Measurements from ENCODE around the gene SERPINA1. TPM values are rescaled to one million over a fixed set of nuclear protein-coding genes. Genes with fewer than 3 reads are reported as not detected.

Gene SERPINA1
- total and polyA plus RNA-seq, 2 donors from 2014 or later, result 1,861 to 2,184 TPM

DNA sequence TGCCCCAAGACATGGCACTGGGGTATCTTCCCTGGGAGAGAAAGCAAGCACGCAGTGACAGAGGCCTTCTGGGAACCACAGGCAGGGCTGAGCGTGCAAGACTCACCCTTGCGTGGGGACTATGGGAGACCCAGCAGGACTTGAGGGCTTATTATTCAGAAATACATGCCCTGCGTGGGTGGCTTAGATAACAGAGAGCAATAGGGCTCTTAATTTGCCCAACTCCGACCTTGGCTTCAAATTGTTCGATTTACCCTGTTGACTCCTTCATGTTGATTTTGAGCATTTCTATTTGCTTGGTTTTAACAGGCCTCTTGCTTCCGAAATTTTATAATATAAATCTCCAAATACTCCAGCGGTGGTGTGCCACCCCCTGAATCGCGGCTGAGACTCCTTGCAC, 5.1 kb upstream of the SERPINA1 start:
- no peak overlapping the region for H3K27ac ChIP-seq (ENCODE audit: low read depth in 2 of 2, low read length in 2 of 2)
- no peaks in the 10 kb centered on the region for H3K36me3 ChIP-seq (ENCODE audit: control insufficient read depth in 2 of 3, insufficient read depth in 3 of 3, low read length in 3 of 3)
- FAIRE-seq, result no peak
- intact Hi-C loops (cut with DNase I), result no loop called here
- no peaks in the 10 kb centered on the region for H3K27me3 ChIP-seq (ENCODE audit: control insufficient read depth, insufficient read depth, low read length)
- no peaks in the 10 kb centered on the region for H3K9me3 ChIP-seq (ENCODE audit: control insufficient read depth in 2 of 3, insufficient read depth in 1 of 3, low read length in 3 of 3)
- no peak for DNase-seq
- peaks cover 0 to 7% (median 7%) of the 10 kb centered on the region in 3 donors for H3K4me1 ChIP-seq (ENCODE audit: control insufficient read depth in 2 of 3, insufficient read depth in 2 of 3, low read depth in 1 of 3, low read length in 3 of 3)
- H3K9ac ChIP-seq (ENCODE audit: low read length in 3 of 3), result no peak overlapping the region
- H3K4me3 ChIP-seq (ENCODE audit: low read length in 3 of 3), result no peak overlapping the region
- TF ChIP-seq, protein P1, sequence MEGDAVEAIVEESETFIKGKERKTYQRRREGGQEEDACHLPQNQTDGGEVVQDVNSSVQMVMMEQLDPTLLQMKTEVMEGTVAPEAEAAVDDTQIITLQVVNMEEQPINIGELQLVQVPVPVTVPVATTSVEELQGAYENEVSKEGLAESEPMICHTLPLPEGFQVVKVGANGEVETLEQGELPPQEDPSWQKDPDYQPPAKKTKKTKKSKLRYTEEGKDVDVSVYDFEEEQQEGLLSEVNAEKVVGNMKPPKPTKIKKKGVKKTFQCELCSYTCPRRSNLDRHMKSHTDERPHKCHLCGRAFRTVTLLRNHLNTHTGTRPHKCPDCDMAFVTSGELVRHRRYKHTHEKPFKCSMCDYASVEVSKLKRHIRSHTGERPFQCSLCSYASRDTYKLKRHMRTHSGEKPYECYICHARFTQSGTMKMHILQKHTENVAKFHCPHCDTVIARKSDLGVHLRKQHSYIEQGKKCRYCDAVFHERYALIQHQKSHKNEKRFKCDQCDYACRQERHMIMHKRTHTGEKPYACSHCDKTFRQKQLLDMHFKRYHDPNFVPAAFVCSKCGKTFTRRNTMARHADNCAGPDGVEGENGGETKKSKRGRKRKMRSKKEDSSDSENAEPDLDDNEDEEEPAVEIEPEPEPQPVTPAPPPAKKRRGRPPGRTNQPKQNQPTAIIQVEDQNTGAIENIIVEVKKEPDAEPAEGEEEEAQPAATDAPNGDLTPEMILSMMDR (IDR thresholded peaks at IDR 0.05; ENCODE audit: borderline replicate concordance, extremely low read depth, insufficient read depth), result no peak

DNA sequence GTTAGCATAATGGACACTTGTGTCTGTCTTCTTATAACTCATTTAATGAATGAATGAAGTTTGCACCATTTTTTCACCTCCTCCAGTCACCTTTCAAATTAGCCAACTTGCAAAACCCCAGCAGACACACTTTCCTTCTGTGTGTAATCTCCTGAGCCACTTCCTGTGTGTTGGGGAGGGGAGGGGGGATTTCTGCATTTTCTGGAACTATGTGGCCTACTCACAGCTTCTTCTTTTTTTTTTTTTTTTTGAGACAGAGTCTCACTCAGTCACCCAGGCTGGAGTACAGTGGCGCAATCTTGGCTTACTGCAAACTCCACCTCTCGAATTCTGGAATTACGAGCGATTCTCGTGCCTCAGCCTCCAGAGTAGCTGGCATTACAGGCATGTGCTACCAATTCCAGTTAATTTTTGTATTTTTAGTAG, 4.1 kb upstream of the SERPINA1 start:
- FAIRE-seq, result no peak
- no peak overlapping the region for H3K27ac ChIP-seq (ENCODE audit: low read depth in 2 of 2, low read length in 2 of 2)
- no peak overlapping the region for H3K9ac ChIP-seq (ENCODE audit: low read length in 3 of 3)
- H3K27me3 ChIP-seq (ENCODE audit: control insufficient read depth, insufficient read depth, low read length), result no peaks in the 10 kb centered on the region
- no peak for DNase-seq
- H3K36me3 ChIP-seq (ENCODE audit: control insufficient read depth in 2 of 3, insufficient read depth in 3 of 3, low read length in 3 of 3), result no peaks in the 10 kb centered on the region
- no peaks in the 10 kb centered on the region for H3K9me3 ChIP-seq (ENCODE audit: control insufficient read depth in 2 of 3, insufficient read depth in 1 of 3, low read length in 3 of 3)
- H3K4me1 ChIP-seq (ENCODE audit: control insufficient read depth in 2 of 3, insufficient read depth in 2 of 3, low read depth in 1 of 3, low read length in 3 of 3), result peaks cover 0 to 7% (median 7%) of the 10 kb centered on the region in 3 donors
- intact Hi-C loops (cut with DNase I), result no loop called here
- TF ChIP-seq, protein P1 (IDR thresholded peaks at IDR 0.05; ENCODE audit: borderline replicate concordance, extremely low read depth, insufficient read depth), result no peak
- no peak overlapping the region for H3K4me3 ChIP-seq (ENCODE audit: low read length in 3 of 3)

DNA sequence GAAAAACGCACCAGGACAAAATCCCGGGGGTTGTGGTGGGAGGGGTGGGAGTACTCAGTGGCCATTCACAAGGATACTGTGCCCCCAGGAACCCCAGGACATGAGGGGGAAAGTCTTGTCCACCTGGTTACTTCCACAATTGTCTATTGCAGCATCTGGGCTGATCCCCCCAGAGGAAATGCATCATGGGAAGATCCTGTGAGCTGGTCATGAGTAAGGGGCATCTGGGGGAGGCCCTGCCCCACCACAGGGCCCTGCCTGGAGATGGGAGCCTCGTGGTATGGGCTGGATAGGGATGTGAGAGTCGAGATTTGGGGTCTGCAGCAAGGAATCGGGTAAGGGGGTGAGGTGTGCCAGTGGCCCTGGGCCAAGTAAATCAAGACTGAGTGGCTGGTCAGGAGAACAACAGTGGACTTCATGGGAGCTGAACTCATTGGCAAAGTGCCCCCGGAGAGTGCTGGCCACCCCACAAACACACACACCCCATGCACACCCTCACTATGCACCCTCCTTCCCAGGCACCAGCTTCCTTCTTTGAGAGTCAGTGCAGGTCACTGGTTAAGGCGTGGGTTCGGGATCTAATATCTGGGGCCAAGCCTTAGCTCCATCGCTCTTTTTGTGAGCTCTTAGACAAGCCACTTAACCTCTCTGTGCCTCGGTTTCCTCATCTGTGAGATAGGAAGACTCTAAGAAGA, 3.0 kb upstream of the SERPINA1 start:
- no peaks in the 10 kb centered on the region for H3K36me3 ChIP-seq (ENCODE audit: control insufficient read depth in 2 of 3, insufficient read depth in 3 of 3, low read length in 3 of 3)
- no peak overlapping the region for H3K9ac ChIP-seq (ENCODE audit: low read length in 3 of 3)
- H3K27ac ChIP-seq (ENCODE audit: low read depth in 2 of 2, low read length in 2 of 2), result peak overlapping the region in 1 of 2 donors; percentile 51
- intact Hi-C loops (cut with DNase I), result no loop called here
- H3K4me1 ChIP-seq (ENCODE audit: control insufficient read depth in 2 of 3, insufficient read depth in 2 of 3, low read depth in 1 of 3, low read length in 3 of 3), result peaks cover 0 to 7% (median 7%) of the 10 kb centered on the region in 3 donors
- H3K4me3 ChIP-seq (ENCODE audit: low read length in 3 of 3), result no peak overlapping the region
- no peak for DNase-seq
- H3K27me3 ChIP-seq (ENCODE audit: control insufficient read depth, insufficient read depth, low read length), result no peaks in the 10 kb centered on the region
- TF ChIP-seq, protein P1 (IDR thresholded peaks at IDR 0.05; ENCODE audit: borderline replicate concordance, extremely low read depth, insufficient read depth), result no peak
- no peak for FAIRE-seq
- H3K9me3 ChIP-seq (ENCODE audit: control insufficient read depth in 2 of 3, insufficient read depth in 1 of 3, low read length in 3 of 3), result no peaks in the 10 kb centered on the region
